HepG2 (cell line): ENCODE results near the gene USB1. TPM values are rescaled to one million over a fixed set of nuclear protein-coding genes. Genes with fewer than 3 reads are reported as not detected.

Experiments used
- DNMT3B ChIP-seq: conservative IDR thresholded peaks from 2 replicates; pipeline ENCODE4 v1.6.1; 2016; ENCODE audit warnings: missing biosample characterization, control low read depth
- HDAC6 ChIP-seq: fragments of 200-600 bp; sonication (generic); IDR thresholded peaks from 2 replicates; pipeline ENCODE4 v1.7.0; 2017; ENCODE audit warnings: mild to moderate bottlenecking, antibody characterized with exemption, low read length, low read depth
- NFRKB ChIP-seq: fragments of 450-650 bp; IDR thresholded peaks from 2 replicates; pipeline ENCODE4 v1.6.1; 2017
- ZNF564 ChIP-seq: sonication (generic); formaldehyde crosslinking; IDR thresholded peaks from 2 replicates; pipeline ENCODE4 v1.8.1; 2023; ENCODE audit warnings: mild to moderate bottlenecking, missing genetic modification reagents
- ZZZ3 ChIP-seq: sonication (generic); formaldehyde crosslinking; IDR thresholded peaks from 2 replicates; pipeline ENCODE4 v1.4.0; 2020; ENCODE audit warnings: missing genetic modification reagents, mild to moderate bottlenecking, borderline replicate concordance
- polyA plus RNA-seq, 8 experiments: library from polyadenylated mRNA; depleted of rRNA in 3 of 8; stranded (reverse) in 7 of 8; unstranded in 1 of 8; fragments of >200 nt; fragmentation: Illumina TruSeq in 4 of 8; extraction: Trizol in 4 of 8; gene quantifications; 2 replicates each; pipeline versions ENCODE4 v1.2.1 to v1.2.3, GENCODE V29; 2011 to 2016; ENCODE audit warnings: low read depth in 4 of 8, missing spikeins in 1 of 8, mixed read lengths in 1 of 8; ENCODE audit not compliant: insufficient read depth in 1 of 8
- total RNA-seq, 5 experiments: library from RNA; depleted of rRNA; stranded (reverse); fragments of >200 nt; fragmentation: Illumina TruSeq; extraction: Trizol; gene quantifications; 2 replicates each; pipeline ENCODE4 v1.2.3, GENCODE V29; 2016; ENCODE audit warnings: low read depth in 1 of 5
- TF ChIP-seq, protein P1 (sequence below): IDR thresholded peaks from 2 replicates; pipeline ENCODE4 v1.6.1; 2018; ENCODE audit warnings: missing genetic modification reagents
- TF ChIP-seq, protein P2 (sequence below): sonication (generic); formaldehyde crosslinking; conservative IDR thresholded peaks from 2 replicates; pipeline ENCODE4 v1.4.0; 2020; ENCODE audit warnings: missing genetic modification reagents
- TF ChIP-seq, protein P3 (sequence below): sonication (generic); formaldehyde crosslinking; IDR thresholded peaks from 2 replicates; pipeline ENCODE4 v1.4.0; 2020; ENCODE audit warnings: missing genetic modification reagents
- TF ChIP-seq, protein P4 (sequence below), 2 experiments: sonication (generic) in 1 of 2; formaldehyde crosslinking in 1 of 2; IDR thresholded peaks; 2 replicates each; pipeline versions ENCODE4 v1.4.0 to v1.6.1; 2016 to 2020; ENCODE audit warnings: borderline replicate concordance in 1 of 2, low read depth in 1 of 2, mild to moderate bottlenecking in 1 of 2, missing genetic modification reagents in 1 of 2
- TF ChIP-seq, protein P5 (sequence below): IDR thresholded peaks from 2 replicates; pipeline ENCODE4 v1.6.1; 2016; ENCODE audit warnings: low read depth, borderline replicate concordance
- TF ChIP-seq, protein P6 (sequence below): sonication (generic); formaldehyde crosslinking; IDR thresholded peaks from 2 replicates; pipeline ENCODE4 v1.5.1; 2020; ENCODE audit warnings: mild to moderate bottlenecking, missing genetic modification reagents, borderline replicate concordance

The USB1 gene
- total and polyA plus RNA-seq, 2 of the 13 experiments (the other 11 are each of a cell fraction or from before 2014, with no cell fraction given): 16.7 to 65.4 TPM

DNA sequence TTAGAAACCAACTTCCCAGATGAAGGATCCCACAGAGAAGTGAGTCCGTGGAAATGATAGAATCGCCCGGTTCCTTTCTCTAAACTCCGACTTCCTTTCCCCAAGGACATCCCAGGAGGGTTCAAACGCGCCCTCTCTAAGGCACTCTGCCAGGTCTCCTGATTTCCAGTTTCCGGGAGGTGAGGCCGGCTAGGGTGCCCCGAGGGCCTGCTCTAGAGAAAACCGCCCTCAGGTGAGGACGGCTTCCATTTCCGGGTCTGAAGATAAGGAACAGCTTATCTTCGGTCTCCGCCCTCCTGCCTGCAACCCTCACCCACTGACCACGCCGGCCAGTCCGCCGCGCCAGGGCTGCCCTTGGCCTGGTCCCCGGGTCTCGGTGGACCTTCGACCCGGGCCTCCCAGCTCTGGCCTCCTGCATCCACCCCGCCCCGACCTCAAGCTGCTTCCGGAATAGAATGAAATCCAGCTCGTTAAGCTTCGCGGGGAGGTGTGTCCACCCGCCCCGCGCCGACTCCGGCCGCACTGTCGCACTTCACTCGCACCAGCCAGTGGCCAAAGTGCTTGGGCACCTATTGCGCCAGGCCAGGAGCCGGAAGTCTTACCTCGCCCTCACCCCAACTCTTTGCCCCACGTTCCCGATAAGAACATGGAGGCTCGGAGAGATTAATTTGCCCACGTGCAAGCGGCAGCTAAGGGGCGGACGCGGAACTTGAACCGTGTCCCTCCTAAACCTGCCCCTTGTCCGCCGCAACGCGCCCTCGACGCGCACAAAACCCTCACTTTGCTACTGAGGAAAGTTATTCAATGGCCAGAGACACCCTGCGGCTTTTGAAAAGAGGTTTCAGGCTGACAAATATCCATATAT lies 23.5 kb downstream of the USB1 start (continued):
- TF ChIP-seq, protein P1, sequence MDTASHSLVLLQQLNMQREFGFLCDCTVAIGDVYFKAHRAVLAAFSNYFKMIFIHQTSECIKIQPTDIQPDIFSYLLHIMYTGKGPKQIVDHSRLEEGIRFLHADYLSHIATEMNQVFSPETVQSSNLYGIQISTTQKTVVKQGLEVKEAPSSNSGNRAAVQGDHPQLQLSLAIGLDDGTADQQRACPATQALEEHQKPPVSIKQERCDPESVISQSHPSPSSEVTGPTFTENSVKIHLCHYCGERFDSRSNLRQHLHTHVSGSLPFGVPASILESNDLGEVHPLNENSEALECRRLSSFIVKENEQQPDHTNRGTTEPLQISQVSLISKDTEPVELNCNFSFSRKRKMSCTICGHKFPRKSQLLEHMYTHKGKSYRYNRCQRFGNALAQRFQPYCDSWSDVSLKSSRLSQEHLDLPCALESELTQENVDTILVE (CRISPR knock-in tag): peak; percentile 92
- TF ChIP-seq ZNF564: peak; percentile 93
- no peak; the same call in 1 of the 2 replicates for TF ChIP-seq DNMT3B (CRISPR knock-in tag)
- TF ChIP-seq, protein P2, sequence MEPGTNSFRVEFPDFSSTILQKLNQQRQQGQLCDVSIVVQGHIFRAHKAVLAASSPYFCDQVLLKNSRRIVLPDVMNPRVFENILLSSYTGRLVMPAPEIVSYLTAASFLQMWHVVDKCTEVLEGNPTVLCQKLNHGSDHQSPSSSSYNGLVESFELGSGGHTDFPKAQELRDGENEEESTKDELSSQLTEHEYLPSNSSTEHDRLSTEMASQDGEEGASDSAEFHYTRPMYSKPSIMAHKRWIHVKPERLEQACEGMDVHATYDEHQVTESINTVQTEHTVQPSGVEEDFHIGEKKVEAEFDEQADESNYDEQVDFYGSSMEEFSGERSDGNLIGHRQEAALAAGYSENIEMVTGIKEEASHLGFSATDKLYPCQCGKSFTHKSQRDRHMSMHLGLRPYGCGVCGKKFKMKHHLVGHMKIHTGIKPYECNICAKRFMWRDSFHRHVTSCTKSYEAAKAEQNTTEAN (CRISPR knock-in tag): peak; percentile 54; the same call in 1 of the 2 replicates
- TF ChIP-seq ZZZ3: peak; percentile 45; the same call in 1 of the 2 replicates
- no peak for TF ChIP-seq HDAC6
- TF ChIP-seq, protein P3, sequence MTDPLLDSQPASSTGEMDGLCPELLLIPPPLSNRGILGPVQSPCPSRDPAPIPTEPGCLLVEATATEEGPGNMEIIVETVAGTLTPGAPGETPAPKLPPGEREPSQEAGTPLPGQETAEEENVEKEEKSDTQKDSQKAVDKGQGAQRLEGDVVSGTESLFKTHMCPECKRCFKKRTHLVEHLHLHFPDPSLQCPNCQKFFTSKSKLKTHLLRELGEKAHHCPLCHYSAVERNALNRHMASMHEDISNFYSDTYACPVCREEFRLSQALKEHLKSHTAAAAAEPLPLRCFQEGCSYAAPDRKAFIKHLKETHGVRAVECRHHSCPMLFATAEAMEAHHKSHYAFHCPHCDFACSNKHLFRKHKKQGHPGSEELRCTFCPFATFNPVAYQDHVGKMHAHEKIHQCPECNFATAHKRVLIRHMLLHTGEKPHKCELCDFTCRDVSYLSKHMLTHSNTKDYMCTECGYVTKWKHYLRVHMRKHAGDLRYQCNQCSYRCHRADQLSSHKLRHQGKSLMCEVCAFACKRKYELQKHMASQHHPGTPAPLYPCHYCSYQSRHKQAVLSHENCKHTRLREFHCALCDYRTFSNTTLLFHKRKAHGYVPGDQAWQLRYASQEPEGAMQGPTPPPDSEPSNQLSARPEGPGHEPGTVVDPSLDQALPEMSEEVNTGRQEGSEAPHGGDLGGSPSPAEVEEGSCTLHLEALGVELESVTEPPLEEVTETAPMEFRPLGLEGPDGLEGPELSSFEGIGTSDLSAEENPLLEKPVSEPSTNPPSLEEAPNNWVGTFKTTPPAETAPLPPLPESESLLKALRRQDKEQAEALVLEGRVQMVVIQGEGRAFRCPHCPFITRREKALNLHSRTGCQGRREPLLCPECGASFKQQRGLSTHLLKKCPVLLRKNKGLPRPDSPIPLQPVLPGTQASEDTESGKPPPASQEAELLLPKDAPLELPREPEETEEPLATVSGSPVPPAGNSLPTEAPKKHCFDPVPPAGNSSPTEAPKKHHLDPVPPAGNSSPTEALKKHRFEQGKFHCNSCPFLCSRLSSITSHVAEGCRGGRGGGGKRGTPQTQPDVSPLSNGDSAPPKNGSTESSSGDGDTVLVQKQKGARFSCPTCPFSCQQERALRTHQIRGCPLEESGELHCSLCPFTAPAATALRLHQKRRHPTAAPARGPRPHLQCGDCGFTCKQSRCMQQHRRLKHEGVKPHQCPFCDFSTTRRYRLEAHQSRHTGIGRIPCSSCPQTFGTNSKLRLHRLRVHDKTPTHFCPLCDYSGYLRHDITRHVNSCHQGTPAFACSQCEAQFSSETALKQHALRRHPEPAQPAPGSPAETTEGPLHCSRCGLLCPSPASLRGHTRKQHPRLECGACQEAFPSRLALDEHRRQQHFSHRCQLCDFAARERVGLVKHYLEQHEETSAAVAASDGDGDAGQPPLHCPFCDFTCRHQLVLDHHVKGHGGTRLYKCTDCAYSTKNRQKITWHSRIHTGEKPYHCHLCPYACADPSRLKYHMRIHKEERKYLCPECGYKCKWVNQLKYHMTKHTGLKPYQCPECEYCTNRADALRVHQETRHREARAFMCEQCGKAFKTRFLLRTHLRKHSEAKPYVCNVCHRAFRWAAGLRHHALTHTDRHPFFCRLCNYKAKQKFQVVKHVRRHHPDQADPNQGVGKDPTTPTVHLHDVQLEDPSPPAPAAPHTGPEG (CRISPR knock-in tag): peak; percentile 36; the same call in 1 of the 2 replicates
- TF ChIP-seq, protein P4, sequence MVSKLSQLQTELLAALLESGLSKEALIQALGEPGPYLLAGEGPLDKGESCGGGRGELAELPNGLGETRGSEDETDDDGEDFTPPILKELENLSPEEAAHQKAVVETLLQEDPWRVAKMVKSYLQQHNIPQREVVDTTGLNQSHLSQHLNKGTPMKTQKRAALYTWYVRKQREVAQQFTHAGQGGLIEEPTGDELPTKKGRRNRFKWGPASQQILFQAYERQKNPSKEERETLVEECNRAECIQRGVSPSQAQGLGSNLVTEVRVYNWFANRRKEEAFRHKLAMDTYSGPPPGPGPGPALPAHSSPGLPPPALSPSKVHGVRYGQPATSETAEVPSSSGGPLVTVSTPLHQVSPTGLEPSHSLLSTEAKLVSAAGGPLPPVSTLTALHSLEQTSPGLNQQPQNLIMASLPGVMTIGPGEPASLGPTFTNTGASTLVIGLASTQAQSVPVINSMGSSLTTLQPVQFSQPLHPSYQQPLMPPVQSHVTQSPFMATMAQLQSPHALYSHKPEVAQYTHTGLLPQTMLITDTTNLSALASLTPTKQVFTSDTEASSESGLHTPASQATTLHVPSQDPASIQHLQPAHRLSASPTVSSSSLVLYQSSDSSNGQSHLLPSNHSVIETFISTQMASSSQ (IDR thresholded peaks at IDR 0.05; ENCODE audit: low read depth): peak; percentile 44; the same call in 1 of the 2 replicates
- TF ChIP-seq, protein P4 (CRISPR knock-in tag; IDR thresholded peaks at IDR 0.05; ENCODE audit: borderline replicate concordance): peak; percentile 73; the same call in 1 of the 2 replicates
- no peak for TF ChIP-seq NFRKB
- TF ChIP-seq, protein P5, sequence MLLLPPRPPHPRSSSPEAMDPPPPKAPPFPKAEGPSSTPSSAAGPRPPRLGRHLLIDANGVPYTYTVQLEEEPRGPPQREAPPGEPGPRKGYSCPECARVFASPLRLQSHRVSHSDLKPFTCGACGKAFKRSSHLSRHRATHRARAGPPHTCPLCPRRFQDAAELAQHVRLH (CRISPR knock-in tag): peak; percentile 79; the same call in 1 of the 2 replicates
- TF ChIP-seq, protein P6, sequence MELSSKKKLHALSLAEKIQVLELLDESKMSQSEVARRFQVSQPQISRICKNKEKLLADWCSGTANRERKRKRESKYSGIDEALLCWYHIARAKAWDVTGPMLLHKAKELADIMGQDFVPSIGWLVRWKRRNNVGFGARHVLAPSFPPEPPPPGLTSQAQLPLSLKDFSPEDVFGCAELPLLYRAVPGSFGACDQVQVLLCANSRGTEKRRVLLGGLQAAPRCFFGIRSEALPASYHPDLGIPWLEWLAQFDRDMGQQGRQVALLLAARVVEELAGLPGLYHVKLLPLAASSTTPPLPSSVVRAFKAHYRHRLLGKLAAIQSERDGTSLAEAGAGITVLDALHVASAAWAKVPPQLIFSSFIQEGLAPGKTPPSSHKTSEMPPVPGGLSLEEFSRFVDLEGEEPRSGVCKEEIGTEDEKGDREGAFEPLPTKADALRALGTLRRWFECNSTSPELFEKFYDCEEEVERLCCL: no peak
